PC-9 (cell line): ENCODE measurements around the gene IER5L.
"Not testable (repeated sequence)": the region's sequence is repeated elsewhere in the genome, so short reads cannot be mapped to it uniquely, and the experiment has no call there.

ENCODE experiments used
- CTCF ChIP-seq: fragments of 200-600 bp; sonication (generic); conservative IDR thresholded peaks from 2 replicates; pipeline ENCODE4 v1.6.1; 2017; ENCODE audit warnings: mixed run types, antibody characterized with exemption, mild to moderate bottlenecking, moderate library complexity
- EZH2 ChIP-seq: fragments of 200-600 bp; sonication (generic); IDR thresholded peaks from 2 replicates; pipeline ENCODE4 v1.8.0; 2017; ENCODE audit warnings: antibody characterized with exemption, low read depth

GRCh38 chr9:129189971-129190370 is 11.9 kb upstream of the IER5L start:
- TF ChIP-seq CTCF, EZH2: not testable (repeated sequence)
